ENCODE data around the gene AP2A2.

AP2A2 gene

DNA sequence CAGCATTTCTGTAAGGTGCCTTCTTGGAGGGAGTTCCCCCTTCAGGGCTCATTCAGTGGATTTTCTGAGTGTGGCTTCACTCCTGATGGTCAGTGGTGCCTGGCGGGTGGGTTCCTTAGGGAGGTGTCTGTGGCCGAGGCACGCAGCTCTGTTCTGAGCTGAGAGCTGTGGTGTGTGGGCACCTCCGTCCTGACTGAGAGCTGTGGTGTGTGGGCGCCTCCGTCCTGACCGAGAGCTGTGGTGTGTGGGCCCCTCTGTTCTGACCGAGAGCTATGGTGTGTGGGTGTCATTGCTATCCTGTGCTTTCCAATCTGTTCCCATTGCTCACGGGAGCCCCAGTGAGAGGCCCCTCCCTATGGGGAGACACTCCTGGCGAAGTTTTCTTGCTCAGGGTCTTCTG lies 71.0 kb downstream of the AP2A2 start:
- DNase-seq (ENCODE audit: low spot score), result no peak

DNA sequence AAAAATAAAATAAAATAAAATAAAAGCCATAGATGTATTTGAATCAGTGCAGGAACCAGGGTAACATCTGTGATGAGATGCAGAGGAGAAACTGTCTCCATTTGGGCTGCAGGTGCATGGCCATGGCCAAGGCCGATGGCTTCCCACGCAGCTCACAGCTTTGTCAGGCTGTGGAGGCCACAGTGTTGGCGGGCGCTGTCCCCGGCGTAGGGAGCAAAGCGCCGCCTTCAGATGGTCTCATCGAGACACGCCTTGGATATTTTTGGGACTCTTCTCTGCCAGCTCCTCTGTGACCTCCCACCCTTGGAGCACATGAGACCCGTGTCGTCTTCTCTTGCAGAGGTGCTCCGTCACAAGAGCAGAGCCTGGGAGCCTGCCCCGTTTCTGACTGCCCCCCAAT lies 72.2 kb downstream of the AP2A2 start:
- no peak for DNase-seq (ENCODE audit: low spot score)

DNA sequence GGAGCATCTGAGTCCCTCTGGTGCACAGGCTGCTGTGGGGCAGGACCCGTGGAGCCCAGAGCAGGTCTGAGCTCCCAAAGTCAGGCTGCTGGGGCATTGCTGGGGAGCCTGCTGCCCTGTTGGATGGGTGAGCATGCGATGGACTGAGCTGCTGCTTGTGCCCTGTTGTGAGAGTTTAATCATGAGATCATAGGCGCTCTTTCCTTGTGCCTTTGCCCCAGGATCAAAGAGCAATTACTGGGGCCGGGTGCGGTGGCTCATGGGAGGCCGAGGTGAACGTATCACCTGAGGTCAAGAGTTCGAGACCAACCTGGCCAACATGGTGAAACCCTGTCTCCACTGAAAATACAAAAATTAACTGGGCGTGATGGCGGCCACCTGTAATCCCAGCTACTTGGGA lies 73.3 kb downstream of the AP2A2 start:
- no peak for DNase-seq (ENCODE audit: low spot score)

DNA sequence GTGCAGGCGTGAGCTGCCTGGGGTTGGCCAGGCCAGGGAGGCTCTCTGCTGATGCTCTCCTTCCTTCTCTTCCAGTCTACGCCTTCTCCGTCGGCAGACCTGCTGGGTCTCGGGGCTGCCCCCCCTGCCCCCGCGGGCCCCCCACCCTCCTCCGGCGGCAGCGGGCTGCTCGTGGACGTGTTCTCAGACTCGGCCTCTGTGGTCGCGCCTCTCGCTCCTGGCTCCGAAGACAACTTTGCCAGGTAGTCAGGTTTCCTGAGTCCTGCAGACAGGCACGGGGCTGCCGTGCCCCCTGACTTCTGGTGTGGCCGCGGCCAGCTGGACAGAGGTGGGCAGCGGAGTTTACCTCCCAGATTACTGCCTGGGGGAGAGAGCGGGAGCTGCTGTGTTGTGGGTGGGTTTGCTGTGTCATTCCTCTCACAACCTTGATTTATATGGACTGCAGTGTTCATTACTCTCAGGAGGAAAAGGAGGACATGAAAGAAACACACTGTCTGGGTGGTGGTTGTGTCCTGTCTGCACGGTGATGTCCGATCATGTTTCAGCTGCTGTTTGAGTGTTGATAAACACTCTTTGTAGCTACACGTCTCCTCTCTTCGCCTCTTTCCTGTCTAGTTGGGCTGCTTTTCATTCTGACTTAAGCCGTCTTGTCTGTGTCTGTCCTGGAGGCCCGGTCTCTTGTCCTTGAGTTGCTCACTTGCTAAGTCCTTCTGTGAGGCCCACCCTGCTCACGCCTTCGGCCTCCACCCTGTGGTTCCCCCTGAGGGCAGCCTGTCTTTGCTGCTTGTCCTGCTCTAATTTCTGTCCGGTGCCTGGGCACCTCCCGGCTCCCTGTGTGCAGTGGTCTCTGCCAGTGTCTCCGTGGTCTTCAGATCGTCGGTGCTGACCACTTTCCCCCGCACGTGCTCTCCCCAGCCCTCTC lies 74.9 kb downstream of the AP2A2 start:
- no peak for DNase-seq (ENCODE audit: low spot score)

DNA sequence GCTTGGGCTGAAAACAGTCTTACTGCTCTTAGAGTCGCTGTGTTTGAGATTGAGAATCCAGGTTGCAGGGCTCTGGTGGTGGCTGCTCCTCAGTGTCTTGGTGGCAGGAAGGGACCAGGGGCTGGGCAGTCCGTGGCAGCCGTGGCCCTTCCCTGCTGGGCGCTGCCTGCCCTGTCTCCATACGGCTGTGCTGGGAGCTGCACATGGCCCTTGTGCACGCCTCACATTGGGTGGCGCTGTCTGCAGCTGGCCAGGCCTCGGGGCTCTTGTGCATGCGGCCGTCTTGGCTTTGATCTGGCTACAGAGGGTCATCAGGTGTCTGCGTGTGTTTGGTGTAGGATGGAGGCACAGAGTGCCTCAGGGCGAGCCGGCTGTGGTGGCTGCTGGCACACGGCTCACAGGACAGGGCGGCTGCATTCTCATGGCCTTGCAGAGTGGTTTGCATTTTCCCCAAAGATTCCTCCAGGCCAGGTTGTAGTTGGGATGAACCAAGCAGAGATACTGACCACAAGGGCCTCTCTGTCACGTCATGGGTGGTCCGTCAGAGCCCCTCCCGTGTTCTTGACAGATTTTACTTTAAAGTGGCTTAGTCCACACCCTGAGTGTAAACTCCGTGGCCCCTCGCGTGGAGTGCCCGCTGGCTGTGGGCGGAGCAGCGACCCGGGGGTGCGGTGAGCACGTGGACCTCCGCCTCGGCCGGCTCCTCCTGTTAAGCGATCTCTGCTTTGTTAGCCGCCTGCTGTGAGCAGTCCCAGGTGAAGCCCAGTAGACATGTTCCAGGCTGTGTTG lies 76.1 kb downstream of the AP2A2 start:
- DNase-seq (ENCODE audit: low spot score), result no peak

DNA sequence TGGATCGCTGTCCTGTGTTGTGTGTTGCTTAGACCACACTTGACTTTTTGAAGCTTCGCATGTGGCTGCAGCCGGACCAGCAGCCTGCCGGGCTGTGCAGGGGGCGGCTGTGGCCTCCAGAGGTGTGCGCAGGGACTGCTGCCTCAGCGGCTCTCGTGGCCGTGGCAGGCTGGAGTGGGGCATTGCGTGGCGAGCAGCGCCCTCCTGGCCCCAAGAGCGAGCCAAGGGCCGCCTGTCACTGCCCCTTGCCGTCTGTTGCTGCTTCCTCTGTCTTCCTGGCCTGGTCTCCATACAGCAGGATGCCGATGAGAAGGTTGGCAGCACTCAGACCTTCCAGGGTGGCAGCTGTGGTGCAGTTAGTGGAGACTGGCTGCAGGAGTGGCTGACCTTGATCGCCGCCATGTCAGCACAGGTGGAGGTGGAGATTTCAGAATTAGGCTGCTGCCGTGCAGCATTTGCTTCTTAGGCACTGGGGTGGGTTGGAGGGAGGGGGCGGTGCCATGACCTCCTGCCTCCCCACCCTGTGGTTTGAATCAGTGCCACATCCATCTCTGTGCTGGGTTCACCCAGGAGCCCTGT lies 76.8 kb downstream of the AP2A2 start:
- no peak for DNase-seq (ENCODE audit: low spot score)

DNA sequence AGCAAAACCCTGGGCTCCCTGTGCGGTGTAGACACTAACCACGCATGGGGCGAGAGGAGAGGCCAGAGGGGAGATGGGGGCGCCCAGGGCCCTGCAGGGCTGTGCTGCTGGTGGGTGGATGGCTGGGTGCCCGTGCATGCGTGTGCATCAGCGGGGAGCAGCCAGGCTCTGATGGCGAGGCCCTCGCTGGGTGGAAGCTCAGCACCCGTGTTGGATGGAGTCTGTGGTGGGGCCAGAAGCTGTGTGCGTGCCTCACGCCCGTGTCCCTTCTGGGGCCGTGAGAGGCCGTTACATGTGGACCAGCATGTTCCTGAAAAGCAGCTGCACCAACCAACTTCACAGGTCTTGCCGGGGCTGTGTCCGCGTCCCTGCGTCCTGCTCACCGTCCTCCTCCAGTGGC lies 77.5 kb downstream of the AP2A2 start:
- no peak for DNase-seq (ENCODE audit: low spot score)

DNA sequence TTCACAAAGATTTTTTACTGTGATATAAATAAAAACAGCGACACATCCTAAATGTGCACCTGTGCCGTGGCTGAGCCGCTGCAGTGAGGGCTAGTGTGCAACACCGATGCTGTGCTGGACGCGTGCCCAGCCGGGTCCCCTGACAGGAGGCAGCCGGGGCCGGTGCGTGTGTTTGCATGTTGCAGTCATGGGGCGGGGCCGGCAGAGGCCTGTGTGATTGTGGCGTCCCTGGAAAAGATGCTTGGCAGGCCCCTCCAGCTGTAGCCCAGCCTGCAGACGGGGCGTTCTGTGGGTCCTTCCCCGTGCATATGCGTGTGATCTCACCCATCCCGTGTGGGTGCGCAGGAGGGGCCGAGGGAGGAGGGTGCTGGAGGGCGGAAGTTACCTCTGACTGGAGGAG lies 80.3 kb downstream of the AP2A2 start:
- no peak for DNase-seq (ENCODE audit: low spot score)

DNA sequence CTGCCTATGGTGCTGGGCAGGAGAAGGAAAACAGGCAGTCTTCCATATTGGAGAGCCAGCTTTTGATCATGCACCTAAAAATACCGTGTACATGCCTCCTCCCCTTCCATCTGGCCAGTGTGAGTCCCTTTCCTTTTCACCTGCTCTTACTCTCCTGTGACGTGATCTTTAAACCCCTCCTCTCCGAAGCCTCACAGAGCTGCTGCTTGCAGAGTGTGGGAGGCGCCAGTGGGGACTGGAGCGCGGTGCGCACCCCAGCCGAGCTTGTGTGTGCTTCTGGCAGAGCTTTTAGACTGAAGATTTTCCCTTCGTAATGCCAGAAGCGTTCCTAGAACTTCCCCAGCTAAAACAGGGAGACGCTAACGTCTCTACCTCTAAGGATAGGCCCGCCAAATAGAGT lies 81.1 kb downstream of the AP2A2 start:
- no peak for DNase-seq (ENCODE audit: low spot score)

DNA sequence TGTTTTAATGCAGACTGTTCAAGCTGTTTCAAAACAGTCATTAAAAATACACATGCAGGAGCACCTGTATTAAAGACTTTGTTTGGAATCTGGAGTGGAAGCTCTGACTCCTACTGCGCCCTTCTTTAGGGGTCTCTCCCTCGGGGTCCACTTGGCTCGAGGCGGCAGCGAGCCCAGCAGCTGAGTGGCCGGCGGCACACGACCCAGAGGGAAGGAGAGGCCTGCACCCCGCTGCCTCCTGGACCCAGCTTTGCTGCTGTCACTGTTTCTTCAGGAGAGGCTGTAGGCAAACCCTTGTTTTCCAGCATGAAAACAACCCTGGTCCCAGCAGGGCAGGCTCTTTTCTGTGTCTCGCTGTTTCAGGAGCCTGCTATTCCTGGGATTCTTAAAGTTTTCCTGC lies 81.6 kb downstream of the AP2A2 start:
- DNase-seq (ENCODE audit: low spot score), result no peak

DNA sequence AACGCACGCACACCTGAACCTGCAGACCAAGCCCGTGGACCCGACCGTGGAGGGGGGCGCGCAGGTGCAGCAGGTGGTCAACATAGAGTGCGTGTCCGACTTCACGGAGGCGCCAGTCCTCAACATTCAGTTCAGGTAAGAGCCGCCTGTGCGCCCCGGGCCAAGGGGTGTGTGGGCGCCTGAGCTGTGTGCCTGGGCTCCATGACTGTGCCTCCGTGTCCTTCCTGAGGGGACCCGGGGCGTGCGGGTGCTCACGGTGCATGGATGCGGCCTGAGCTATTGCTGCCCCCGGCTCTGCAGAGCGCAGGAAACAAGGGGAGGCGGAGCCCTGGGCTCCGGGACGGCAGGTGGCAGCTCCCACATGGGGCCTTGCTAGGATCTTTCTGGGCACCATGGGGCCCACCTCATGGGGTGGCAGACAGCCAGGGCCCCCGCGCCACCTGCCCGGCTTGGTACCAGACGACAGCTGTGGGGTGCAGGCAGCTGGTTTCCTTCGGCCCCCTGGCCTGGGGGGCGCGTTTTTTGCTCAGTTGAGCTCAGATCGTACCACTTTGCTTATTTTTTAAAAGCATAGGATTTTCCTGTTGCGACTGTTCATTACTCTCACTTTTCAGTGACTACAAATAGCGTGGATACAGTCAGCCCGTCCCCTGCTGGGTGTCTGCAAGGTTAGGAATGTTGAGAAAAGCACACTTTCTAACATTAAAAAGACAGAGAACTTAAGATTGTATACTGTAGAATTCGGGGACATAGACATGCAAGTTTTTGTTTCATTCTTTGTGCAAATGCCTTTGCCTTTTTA lies 82.5 kb downstream of the AP2A2 start:
- no peak for DNase-seq (ENCODE audit: low spot score)

DNA sequence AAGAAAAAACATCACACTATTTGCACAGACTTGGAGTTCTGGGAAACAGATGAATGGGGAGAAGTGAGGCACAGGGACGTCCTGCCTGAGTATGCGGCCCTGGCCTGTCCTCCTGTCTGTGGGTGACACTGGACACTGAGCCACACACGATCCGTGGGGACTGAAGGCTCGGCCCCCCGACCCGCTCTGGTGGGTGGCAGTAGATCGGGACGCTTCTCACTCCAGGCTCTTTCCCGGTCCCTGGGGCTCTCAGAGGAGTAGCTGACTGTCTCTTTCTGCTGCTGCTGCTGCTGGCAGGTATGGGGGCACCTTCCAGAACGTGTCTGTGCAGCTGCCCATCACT lies 83.1 kb downstream of the AP2A2 start:
- no peak for DNase-seq (ENCODE audit: low spot score)

DNA sequence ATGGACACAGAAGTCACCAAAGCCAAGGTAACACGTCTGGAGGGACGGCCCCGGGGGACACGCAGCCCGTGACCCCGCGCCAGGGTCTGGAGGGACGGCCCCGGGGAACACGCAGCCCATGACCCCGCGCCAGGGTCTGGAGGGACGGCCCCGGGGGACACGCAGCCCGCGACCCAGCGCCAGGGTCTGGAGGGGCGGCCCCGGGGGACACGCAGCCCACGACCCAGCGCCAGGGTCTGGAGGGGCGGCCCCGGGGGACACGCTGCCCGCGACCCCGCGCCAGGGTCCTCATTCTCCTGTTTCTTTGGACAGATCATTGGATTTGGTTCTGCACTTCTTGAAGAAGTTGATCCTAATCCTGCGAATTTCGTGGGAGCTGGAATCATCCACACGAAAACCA lies 83.7 kb downstream of the AP2A2 start:
- no peak for DNase-seq (ENCODE audit: low spot score)

DNA sequence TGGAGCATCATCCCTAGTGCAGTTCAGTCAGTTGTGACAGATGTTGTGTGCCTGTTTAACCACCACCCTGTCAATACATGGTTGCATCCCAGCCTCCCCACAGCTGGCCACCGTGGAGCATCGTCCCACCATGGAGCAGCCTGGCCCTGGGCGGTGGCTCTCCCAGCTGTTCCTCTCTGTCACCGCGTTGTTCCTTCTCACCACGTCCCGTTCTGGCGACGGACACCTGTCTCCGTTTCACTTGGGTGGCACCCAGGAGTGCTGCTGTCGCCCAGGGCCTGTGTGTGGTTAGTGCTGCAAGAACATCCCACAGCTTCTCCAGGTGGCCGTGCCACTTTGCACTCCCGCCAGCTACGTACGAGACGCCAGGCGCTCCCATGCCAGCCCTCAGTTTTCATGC lies 84.3 kb downstream of the AP2A2 start:
- DNase-seq (ENCODE audit: low spot score), result no peak

DNA sequence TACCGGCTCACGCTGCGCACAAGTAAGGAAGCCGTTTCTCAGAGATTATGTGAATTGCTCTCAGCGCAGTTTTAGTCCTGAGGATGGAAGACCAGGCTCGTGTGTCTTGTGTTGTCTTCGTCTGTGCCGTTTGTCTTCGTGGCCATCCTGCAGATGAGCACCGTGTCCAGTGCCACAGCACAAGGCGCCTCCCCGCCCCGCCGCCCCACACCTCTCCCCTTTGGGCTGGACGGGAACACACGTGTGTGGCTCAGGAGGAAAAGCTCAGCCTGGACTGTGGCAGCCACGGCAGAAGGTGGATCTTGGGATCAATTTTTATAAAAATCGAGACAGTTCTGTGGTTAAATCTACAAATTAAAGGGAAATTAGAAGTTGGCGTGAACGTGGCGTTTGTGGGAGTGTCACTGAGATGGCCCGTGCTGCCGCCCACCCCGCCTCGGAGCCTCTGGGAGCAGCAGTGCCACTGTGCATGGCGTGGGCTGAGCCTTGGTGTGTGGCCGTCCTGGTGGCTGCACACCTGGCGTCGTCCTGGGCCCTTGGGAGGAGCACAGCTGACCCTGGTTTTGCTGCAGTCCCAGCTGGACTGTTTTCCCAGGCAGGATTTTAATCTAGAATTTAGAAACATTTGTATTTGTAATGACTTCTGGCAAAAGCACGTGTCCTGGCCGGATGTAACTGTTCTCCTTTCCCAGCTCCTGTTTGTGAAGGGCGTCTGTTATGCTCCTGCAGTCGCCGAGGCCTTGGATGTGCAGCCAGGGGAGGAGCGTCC lies 85.1 kb downstream of the AP2A2 start:
- DNase-seq (ENCODE audit: low spot score), result no peak

DNA sequence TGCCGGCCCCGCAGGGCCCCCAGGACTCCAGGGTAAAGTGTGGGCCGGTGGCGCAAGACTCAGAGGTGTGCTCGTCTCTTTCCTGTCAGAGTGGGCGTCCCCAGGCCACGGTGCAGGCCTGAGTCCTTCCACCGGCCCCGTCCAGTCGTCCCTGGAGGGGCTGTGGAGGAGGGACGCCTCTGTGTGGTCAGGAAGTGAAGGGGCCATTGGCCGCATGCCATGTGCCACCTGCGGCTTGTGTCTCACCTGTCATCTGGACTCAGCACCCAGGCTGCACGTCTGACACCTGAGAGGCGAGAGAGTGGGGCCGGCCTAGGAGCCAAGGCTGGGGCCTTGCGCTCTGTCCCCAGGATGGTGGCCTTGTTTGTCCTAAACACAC lies 85.6 kb downstream of the AP2A2 start:
- DNase-seq (ENCODE audit: low spot score), result no peak

DNA sequence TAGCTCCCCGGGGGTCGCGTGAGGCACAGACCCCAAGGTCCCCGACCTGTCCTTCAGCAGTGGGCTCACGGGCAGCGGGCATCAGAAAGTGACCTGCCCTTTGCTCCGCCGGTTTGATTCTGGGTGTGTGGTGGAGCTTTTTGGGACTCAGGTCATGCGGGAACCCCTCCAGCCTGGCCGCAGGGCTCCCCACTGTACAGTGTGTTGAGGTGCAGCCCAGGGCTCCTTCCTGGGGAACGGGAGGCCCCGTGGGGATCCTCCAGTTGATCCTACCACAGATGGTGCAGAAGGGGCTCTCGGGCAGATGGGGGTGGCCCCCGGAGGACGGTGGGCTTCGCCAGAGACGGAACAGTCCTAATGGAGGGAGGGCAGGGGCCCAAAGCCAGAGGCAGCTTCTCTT lies 86.6 kb downstream of the AP2A2 start:
- no peak for DNase-seq (ENCODE audit: low spot score)

DNA sequence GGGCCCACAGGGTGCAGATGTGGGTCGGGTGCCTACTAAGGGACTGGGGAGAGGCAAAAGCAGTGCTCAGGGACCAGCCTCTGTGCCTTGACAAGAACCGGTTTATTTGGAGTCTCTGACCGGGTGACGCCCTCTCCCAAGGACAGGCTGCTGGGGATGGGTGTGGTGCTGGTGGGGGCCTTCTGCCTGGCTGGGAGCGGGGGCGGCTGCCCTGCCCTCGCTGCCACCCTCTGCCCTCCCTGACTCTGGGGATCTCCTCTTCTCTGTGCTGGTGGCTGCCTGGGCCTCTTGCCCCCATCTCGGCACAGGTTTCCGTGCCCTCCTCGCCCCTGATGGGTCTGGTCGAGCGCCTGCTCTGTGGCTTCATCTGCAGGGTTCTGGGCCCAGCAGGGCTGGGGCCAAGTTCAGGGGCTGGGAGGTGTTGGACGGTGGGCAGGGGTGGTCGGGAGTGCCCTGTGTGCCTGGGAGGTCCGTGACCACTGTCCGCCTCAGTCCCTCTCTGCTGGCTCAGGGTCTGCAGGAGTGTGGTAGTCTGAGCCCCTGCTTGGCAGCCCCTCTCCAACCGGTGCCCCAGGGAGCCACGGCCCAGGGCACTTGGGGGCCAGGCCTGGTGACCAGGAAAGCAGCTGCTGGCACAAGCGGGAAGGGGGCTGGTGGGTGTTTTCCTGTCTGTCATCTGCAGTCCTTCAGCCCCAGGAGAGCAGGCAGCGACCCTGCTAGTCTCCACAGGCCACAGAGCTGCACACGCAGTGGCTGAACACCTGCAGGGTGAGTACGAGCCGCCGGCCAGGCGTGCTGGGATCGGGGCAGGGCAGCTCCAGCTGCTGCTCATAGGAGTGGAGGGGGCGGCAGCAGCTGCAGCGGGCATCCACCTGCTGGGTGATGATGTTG lies 87.3 kb downstream of the AP2A2 start:
- DNase-seq (ENCODE audit: low spot score), result no peak

DNA sequence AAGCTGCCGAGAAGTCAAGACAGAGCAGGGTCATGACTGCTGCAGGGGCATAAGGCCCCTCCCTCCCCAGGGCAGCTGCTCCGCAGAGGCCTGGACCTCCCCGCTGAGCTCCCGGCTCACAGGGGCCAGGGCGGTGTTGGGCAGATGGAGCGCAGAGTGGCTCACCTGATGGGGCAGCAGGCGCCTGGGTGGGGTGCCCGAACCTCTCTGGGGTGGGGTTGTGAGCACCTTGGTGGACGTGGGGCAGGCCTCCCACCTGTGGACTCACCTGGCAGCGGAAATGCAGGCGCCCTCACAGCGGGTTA lies 87.9 kb downstream of the AP2A2 start:
- no peak for DNase-seq (ENCODE audit: low spot score)

DNA sequence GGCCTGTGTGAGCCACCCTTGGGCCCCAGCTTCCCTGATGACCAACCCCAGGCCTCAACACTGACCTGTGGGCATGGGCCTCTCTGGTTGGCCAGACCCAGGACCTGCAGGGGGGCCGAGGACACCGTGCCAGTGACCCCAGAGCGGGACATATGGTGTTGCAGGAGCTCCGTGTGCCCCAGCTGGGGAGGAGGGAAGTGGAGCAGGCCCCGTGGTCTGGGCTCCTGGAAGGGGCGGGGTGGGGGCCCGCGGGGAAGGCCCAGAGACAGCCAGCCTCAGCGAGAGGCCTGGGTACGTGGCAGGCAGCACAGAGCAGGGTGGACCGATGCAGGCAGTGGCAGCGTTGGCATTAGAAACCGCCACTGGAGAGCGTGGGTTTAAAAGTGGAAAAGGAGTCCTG lies 88.6 kb downstream of the AP2A2 start:
- no peak for DNase-seq (ENCODE audit: low spot score)

DNA sequence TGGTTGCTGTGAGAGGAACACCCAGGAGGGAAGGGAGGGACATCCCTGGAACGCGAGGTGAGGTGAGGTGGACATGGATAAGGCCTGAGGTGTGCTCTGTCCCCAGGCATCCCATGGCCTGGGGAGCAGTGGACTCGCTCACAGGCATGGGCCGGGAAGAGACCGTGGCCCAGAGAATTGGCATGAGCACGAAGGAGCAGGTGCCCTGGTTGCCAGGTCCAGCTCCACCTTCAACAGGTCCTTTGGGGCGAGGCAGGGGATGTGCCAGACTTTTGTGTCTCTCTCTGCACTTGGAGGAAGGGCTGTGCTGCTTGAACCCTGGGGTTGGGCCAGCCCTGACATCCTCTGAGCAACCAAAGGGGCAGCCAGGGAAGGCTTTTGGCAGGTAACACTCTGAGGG lies 89.4 kb downstream of the AP2A2 start:
- no peak for DNase-seq (ENCODE audit: low spot score)
